ENCODE measurements around the gene RAB3IP.
"Not testable (repeated sequence)": the region's sequence is repeated elsewhere in the genome, so short reads cannot be mapped to it uniquely, and the experiment has no call there.

RAB3IP gene

GRCh38 chr12:69766260-69766659, 27.6 kb downstream of the RAB3IP start:
- ATAC-seq (ENCODE audit: low read depth) (no peak), DNase-seq (ENCODE audit: low spot score) (no peak)
- TF ChIP-seq CTCF (IDR thresholded peaks at IDR 0.05; ENCODE audit: poor library complexity, severe bottlenecking) = no peak
- Histone ChIP-seq H3K36me3 (ENCODE audit: low read depth) (peaks cover 5% of the 10 kb centered on the region; the same call in 1 of the 2 replicates), H3K9me3 (ENCODE audit: severe bottlenecking) (peaks cover 6% of the 10 kb centered on the region), H3K4me3 (ENCODE audit: severe bottlenecking) (no peak overlapping the region), H3K27me3 (ENCODE audit: insufficient read depth, poor library complexity, severe bottlenecking) (no peaks in the 10 kb centered on the region), H3K27ac (ENCODE audit: poor library complexity, severe bottlenecking) (no peak overlapping the region), H3K4me1 (ENCODE audit: insufficient read depth, poor library complexity, severe bottlenecking) (no peaks in the 10 kb centered on the region)

- TF ChIP-seq CTCF (IDR thresholded peaks at IDR 0.05; ENCODE audit: poor library complexity, severe bottlenecking) = no peak
- H3K4me1 ChIP-seq (ENCODE audit: insufficient read depth, poor library complexity, severe bottlenecking) = no peaks in the 10 kb centered on the region
- DNase-seq (ENCODE audit: low spot score) (no peak), ATAC-seq (ENCODE audit: low read depth) (no peak)
- no peaks in the 10 kb centered on the region for H3K9me3 ChIP-seq (ENCODE audit: severe bottlenecking)
- H3K4me3 ChIP-seq (ENCODE audit: severe bottlenecking) = no peak overlapping the region
- no peaks in the 10 kb centered on the region for H3K27me3 ChIP-seq (ENCODE audit: insufficient read depth, poor library complexity, severe bottlenecking)
- H3K27ac ChIP-seq (ENCODE audit: poor library complexity, severe bottlenecking) = no peak overlapping the region
- no peaks in the 10 kb centered on the region for H3K36me3 ChIP-seq (ENCODE audit: low read depth)
Observed at GRCh38 chr12:69779928-69780327, 41.3 kb downstream of the RAB3IP start.

GRCh38 chr12:69783365-69783764, 44.7 kb downstream of the RAB3IP start:
- ATAC-seq (ENCODE audit: low read depth) (no peak), DNase-seq (ENCODE audit: low spot score) (no peak)
- Histone ChIP-seq H3K4me3 (ENCODE audit: severe bottlenecking) (no peak overlapping the region), H3K27me3 (ENCODE audit: insufficient read depth, poor library complexity, severe bottlenecking) (no peaks in the 10 kb centered on the region), H3K4me1 (ENCODE audit: insufficient read depth, poor library complexity, severe bottlenecking) (no peaks in the 10 kb centered on the region), H3K9me3 (ENCODE audit: severe bottlenecking) (no peaks in the 10 kb centered on the region), H3K27ac (ENCODE audit: poor library complexity, severe bottlenecking) (no peak overlapping the region), H3K36me3 (ENCODE audit: low read depth) (peaks cover 7% of the 10 kb centered on the region; the same call in 1 of the 2 replicates)
- no peak for TF ChIP-seq CTCF (IDR thresholded peaks at IDR 0.05; ENCODE audit: poor library complexity, severe bottlenecking)

GRCh38 chr12:69789351-69789750, 50.7 kb downstream of the RAB3IP start:
- Histone ChIP-seq H3K9me3 (ENCODE audit: severe bottlenecking) (peaks cover 7% of the 10 kb centered on the region), H3K27ac (ENCODE audit: poor library complexity, severe bottlenecking) (no peak overlapping the region), H3K4me1 (ENCODE audit: insufficient read depth, poor library complexity, severe bottlenecking) (no peaks in the 10 kb centered on the region), H3K36me3 (ENCODE audit: low read depth) (peaks cover 7% of the 10 kb centered on the region; the same call in 1 of the 2 replicates), H3K27me3 (ENCODE audit: insufficient read depth, poor library complexity, severe bottlenecking) (no peaks in the 10 kb centered on the region), H3K4me3 (ENCODE audit: severe bottlenecking) (no peak overlapping the region)
- TF ChIP-seq CTCF (IDR thresholded peaks at IDR 0.05; ENCODE audit: poor library complexity, severe bottlenecking) = no peak
- DNase-seq (ENCODE audit: low spot score) (no peak), ATAC-seq (ENCODE audit: low read depth) (no peak)

GRCh38 chr12:69792533-69792932, 53.9 kb downstream of the RAB3IP start:
- DNase-seq (ENCODE audit: low spot score) (no peak), ATAC-seq (ENCODE audit: low read depth) (no peak)
- no peak overlapping the region for H3K4me3 ChIP-seq (ENCODE audit: severe bottlenecking)
- peaks cover 7% of the 10 kb centered on the region for H3K9me3 ChIP-seq (ENCODE audit: severe bottlenecking)
- TF ChIP-seq CTCF (IDR thresholded peaks at IDR 0.05; ENCODE audit: poor library complexity, severe bottlenecking) = no peak
- H3K36me3 ChIP-seq (ENCODE audit: low read depth) = peaks cover 13% of the 10 kb centered on the region; the same call in 1 of the 2 replicates
- no peaks in the 10 kb centered on the region for H3K27me3 ChIP-seq (ENCODE audit: insufficient read depth, poor library complexity, severe bottlenecking)
- no peaks in the 10 kb centered on the region for H3K4me1 ChIP-seq (ENCODE audit: insufficient read depth, poor library complexity, severe bottlenecking)
- H3K27ac ChIP-seq (ENCODE audit: poor library complexity, severe bottlenecking) = no peak overlapping the region

GRCh38 chr12:69807101-69807897, 68.6 kb downstream of the RAB3IP start:
- not testable (repeated sequence) for H3K36me3 ChIP-seq (ENCODE audit: low read depth); H3K4me3 ChIP-seq (ENCODE audit: severe bottlenecking); ATAC-seq (ENCODE audit: low read depth); H3K9me3 ChIP-seq (ENCODE audit: severe bottlenecking); DNase-seq (ENCODE audit: low spot score); H3K27me3 ChIP-seq (ENCODE audit: insufficient read depth, poor library complexity, severe bottlenecking); H3K27ac ChIP-seq (ENCODE audit: poor library complexity, severe bottlenecking); H3K4me1 ChIP-seq (ENCODE audit: insufficient read depth, poor library complexity, severe bottlenecking)
